HG03571 (cell line): ENCODE data around the gene ITPA.

Experiments
- ATAC-seq: cut with Tn5 transposase; IDR thresholded peaks from one replicate; pipeline ENCODE4 v1.9.1; 2021; ENCODE audit not compliant: unreplicated experiment

ITPA gene

GRCh38 chr20:3227506-3227905 lies 18.2 kb downstream of the ITPA start:
- ATAC-seq = no peak

GRCh38 chr20:3227936-3228749 lies 18.8 kb downstream of the ITPA start:
- no peak for ATAC-seq

- ATAC-seq = no peak
Observed at GRCh38 chr20:3228750-3229032, 19.4 kb downstream of the ITPA start.

- no peak for ATAC-seq
Observed at GRCh38 chr20:3229158-3229557, 19.9 kb downstream of the ITPA start.

- ATAC-seq = no peak
Observed at GRCh38 chr20:3229798-3230197, 20.5 kb downstream of the ITPA start.

GRCh38 chr20:3231116-3231515 lies 21.8 kb downstream of the ITPA start:
- no peak for ATAC-seq

- no peak for ATAC-seq
Observed at GRCh38 chr20:3231889-3232588, 22.7 kb downstream of the ITPA start.

- no peak for ATAC-seq
Observed at GRCh38 chr20:3233131-3233990, 24.1 kb downstream of the ITPA start.

- no peak for ATAC-seq
Observed at GRCh38 chr20:3233991-3234498, 24.7 kb downstream of the ITPA start.

- ATAC-seq = no peak
Observed at GRCh38 chr20:3235666-3236324, 26.5 kb downstream of the ITPA start.

GRCh38 chr20:3237011-3237957 lies 28.0 kb downstream of the ITPA start:
- ATAC-seq = no peak

- ATAC-seq = no peak
Observed at GRCh38 chr20:3237958-3238615, 28.8 kb downstream of the ITPA start.

- ATAC-seq = no peak
Observed at GRCh38 chr20:3238616-3239025, 29.3 kb downstream of the ITPA start.

- no peak for ATAC-seq
Observed at GRCh38 chr20:3239026-3239866, 29.9 kb downstream of the ITPA start, which contains the start of gene SLC4A11. Gene SLC4A11, minus strand, starts transcription at chr20:3239190. Its CDS starts 53 bp downstream, at chr20:3239137.

- ATAC-seq = no peak
Observed at GRCh38 chr20:3239867-3240775, 30.8 kb downstream of the ITPA start.

- ATAC-seq = no peak
Observed at GRCh38 chr20:3240776-3241363, 31.6 kb downstream of the ITPA start.

GRCh38 chr20:3242172-3242692 lies 32.9 kb downstream of the ITPA start:
- no peak for ATAC-seq
